SK-N-SH (cell line): ENCODE results near the gene FOXO1. TPM values are rescaled to one million over a fixed set of nuclear protein-coding genes. Genes with fewer than 3 reads are reported as not detected.

Experiments
- CTCF ChIA-PET: fragments of 300-600, 350-600 bp; formaldehyde crosslinking; extraction: SDS; loops from one replicate; lab custom pipeline; 2021; lab: Yijun Ruan, JAX
- POLR2A ChIA-PET: fragments of 350-600 bp; sonication (Branson Sonifier 250); formaldehyde crosslinking; extraction: SDS; loops from one replicate; lab custom pipeline; 2020; ENCODE audit warnings: antibody characterized with exemption, inconsistent platforms; lab: Yijun Ruan, JAX
- DNase-seq: peaks from one replicate; pipeline ENCODE4 v3.0.0; 2012
- H2AFZ ChIP-seq: fragments of 200-600 bp; sonication (generic); 2 replicates; pipeline ENCODE4 v1.8.1; 2016; ENCODE audit warnings: antibody characterized with exemption, mild to moderate bottlenecking, low read depth
- H3F3A ChIP-seq: fragments of 200-600 bp; sonication (generic); replicated peaks from 2 replicates; pipeline ENCODE3; 2016; ENCODE audit warnings: antibody characterized with exemption, mild to moderate bottlenecking; ENCODE audit not compliant: insufficient read depth
- H3K27ac ChIP-seq, 2 experiments: fragments of 200-500 bp in 1 of 2; fragments of 200-600 bp in 1 of 2; sonication (Bioruptor generic) in 1 of 2; sonication (generic), shearing (Covaris generic) in 1 of 2; 2 replicates each; pipeline versions ENCODE4 v1.5.1 to v1.6.1; 2014 to 2016; ENCODE audit warnings: low read depth in 2 of 2, inconsistent platforms in 1 of 2, low read length in 1 of 2, mild to moderate bottlenecking in 1 of 2, mixed read lengths in 1 of 2
- H3K27me3 ChIP-seq: fragments of 200-600 bp; sonication (generic), shearing (Covaris generic); 2 replicates; pipeline ENCODE4 v1.6.1; 2016; ENCODE audit warnings: mixed run types; ENCODE audit not compliant: insufficient read depth
- H3K36me3 ChIP-seq, 2 experiments: fragments of 200-500 bp in 1 of 2; fragments of 200-600 bp in 1 of 2; sonication (Bioruptor generic) in 1 of 2; sonication (generic) in 1 of 2; replicated peaks in 1 of 2; 2 replicates each; pipeline versions ENCODE3 to v1.5.1; 2014 to 2016; ENCODE audit warnings: low read length in 1 of 2, mild to moderate bottlenecking in 1 of 2; ENCODE audit not compliant: insufficient read depth in 2 of 2, control insufficient read depth in 1 of 2
- H3K4me1 ChIP-seq, 2 experiments: fragments of 200-500 bp in 1 of 2; fragments of 200-600 bp in 1 of 2; sonication (Bioruptor generic) in 1 of 2; sonication (generic), shearing (Covaris generic) in 1 of 2; 2 replicates each; pipeline versions ENCODE4 v1.5.1 to v1.6.1; 2014 to 2016; ENCODE audit warnings: low read depth in 1 of 2, low read length in 1 of 2, mixed run types in 1 of 2; ENCODE audit not compliant: insufficient read depth in 2 of 2, control insufficient read depth in 1 of 2
- H3K4me2 ChIP-seq: fragments of 200-600 bp; sonication (generic), shearing (Covaris generic); 2 replicates; pipeline ENCODE4 v1.6.1; 2017; ENCODE audit warnings: mixed run types
- H3K4me3 ChIP-seq, 2 experiments: fragments of 200-500 bp in 1 of 2; fragments of 200-600 bp in 1 of 2; sonication (Bioruptor generic) in 1 of 2; sonication (generic), shearing (Covaris generic) in 1 of 2; 2 replicates each; pipeline versions ENCODE4 v1.5.1 to v1.8.1; 2014 to 2016; ENCODE audit warnings: low read depth in 2 of 2, inconsistent platforms in 1 of 2, low read length in 1 of 2, mild to moderate bottlenecking in 1 of 2, mixed read lengths in 1 of 2, moderate library complexity in 1 of 2
- H3K79me2 ChIP-seq: fragments of 200-600 bp; sonication (generic); 2 replicates; pipeline ENCODE4 v1.8.1; 2017; ENCODE audit warnings: mild to moderate bottlenecking; ENCODE audit not compliant: insufficient read depth
- H3K9ac ChIP-seq: fragments of 200-600 bp; sonication (generic); 2 replicates; pipeline ENCODE4 v1.6.1; 2017; ENCODE audit warnings: mixed run types
- H3K9me2 ChIP-seq: fragments of 200-600 bp; sonication (generic); 2 replicates; pipeline ENCODE4 v1.6.1; 2017; ENCODE audit warnings: mixed run types
- H3K9me3 ChIP-seq: fragments of 200-600 bp; sonication (generic); 2 replicates; pipeline ENCODE4 v1.6.1; 2017; ENCODE audit warnings: mixed run types, mild to moderate bottlenecking, moderate library complexity
- H4K20me1 ChIP-seq: fragments of 200-600 bp; sonication (generic); 2 replicates; pipeline ENCODE4 v1.6.1; 2017; ENCODE audit warnings: mild to moderate bottlenecking, mixed run types; ENCODE audit not compliant: insufficient read depth
- ELF1 ChIP-seq: IDR thresholded peaks from 2 replicates; pipeline ENCODE4 v1.4.0; 2012
- GATA2 ChIP-seq: sonication (generic); formaldehyde crosslinking; IDR thresholded peaks from 2 replicates; pipeline ENCODE4 v1.5.0; 2020; ENCODE audit warnings: mild to moderate bottlenecking, missing genetic modification reagents
- JUND ChIP-seq: IDR thresholded peaks from 2 replicates; pipeline ENCODE4 v1.4.0; 2012
- MXI1 ChIP-seq: IDR thresholded peaks from 2 replicates; pipeline ENCODE4 v1.6.1; 2012; ENCODE audit warnings: mild to moderate bottlenecking, low read depth, low read length, improper control_type of control experiment
- SMC3 ChIP-seq: IDR thresholded peaks from 2 replicates; pipeline ENCODE4 v1.6.1; 2012; ENCODE audit warnings: low read depth, low read length, improper control_type of control experiment
- USF1 ChIP-seq: IDR thresholded peaks from 2 replicates; pipeline ENCODE4 v1.4.0; 2012; ENCODE audit warnings: low read depth, borderline replicate concordance
- WGBS: methylation state at CpG from one replicate; pipeline ENCODE4 v1.1.6; 2017; ENCODE audit warnings: low lambda C conversion rate; 5-methylcytosine and 5-hydroxymethylcytosine counted together
- polyA plus RNA-seq, 3 experiments: library from polyadenylated mRNA; depleted of rRNA; stranded (reverse); fragments of >200 nt; gene quantifications; 2 replicates each; pipeline ENCODE4 v1.2.3, GENCODE V29; 2012

The FOXO1 gene
- polyA plus RNA-seq, 1 of the 3 experiments (the other 2 are of a cell fraction): 1.8 TPM

GRCh38 chr13:40668335-40668734, 1.9 kb upstream of the FOXO1 start:
- Histone ChIP-seq H3K4me2 (no peak overlapping the region), H3K79me2 (peaks cover 15% of the 10 kb centered on the region), H3K9me2 (no peaks in the 10 kb centered on the region), H3K9ac (no peak overlapping the region), H3K27me3 (no peaks in the 10 kb centered on the region), H4K20me1 (no peaks in the 10 kb centered on the region), H3F3A (peaks cover 13% of the 10 kb centered on the region), H3K9me3 (no peaks in the 10 kb centered on the region)
- CTCF ChIA-PET: interaction anchor here (0.6 to 1.8 kb wide), 8 partner anchors 8 to 726 kb away, joined by 3 to 10 read pairs (median 4); no protein-coding TSS in a partner anchor
- POLR2A ChIA-PET: no interaction called here
- DNase-seq: no peak
- WGBS: 71% methylated on average over 10 of the region's 11 CpGs
- no peak for TF ChIP-seq SMC3
- TF ChIP-seq USF1: no peak
- no peak for TF ChIP-seq ELF1
- TF ChIP-seq, all 33 proteins: peak for 0
- Histone ChIP-seq H2AFZ (no peak overlapping the region), H3K4me1 (peaks cover under 1 to 10% of the 10 kb centered on the region in 2 experiments; a peak in 3 of 4 replicates), H3K36me3 (no peaks in the 10 kb centered on the region), H3K4me3 (no peak overlapping the region), H3K27ac (no peak overlapping the region)

GRCh38 chr13:40667622-40667978, 1.2 kb upstream of the FOXO1 start:
- CTCF ChIA-PET: interaction anchor here (0.6 to 1.8 kb wide), 4 partner anchors 8 to 293 kb away, joined by 3 to 10 read pairs (median 3); no protein-coding TSS in a partner anchor
- no peak overlapping the region for H3K27ac ChIP-seq
- POLR2A ChIA-PET: no interaction called here
- peak overlapping the region; percentile 76 for H3K4me2 ChIP-seq
- peak overlapping the region; percentile 90; the same call in 1 of the 2 replicates for H2AFZ ChIP-seq
- WGBS: 62% methylated on average over 5 of the region's 5 CpGs
- H3K9me3 ChIP-seq: no peaks in the 10 kb centered on the region
- H3K9ac ChIP-seq: peak overlapping the region; percentile 57; the same call in 1 of the 2 replicates
- peaks cover 6% of the 10 kb centered on the region for H3F3A ChIP-seq
- TF ChIP-seq GATA2 (CRISPR knock-in tag): no peak
- H3K4me1 ChIP-seq: peaks cover 7 to 10% of the 10 kb centered on the region in 2 experiments; a peak in 3 of 4 replicates
- H3K27me3 ChIP-seq: no peaks in the 10 kb centered on the region
- H3K9me2 ChIP-seq: no peaks in the 10 kb centered on the region
- H4K20me1 ChIP-seq: no peaks in the 10 kb centered on the region
- H3K36me3 ChIP-seq: no peaks in the 10 kb centered on the region
- no peak for DNase-seq
- H3K79me2 ChIP-seq: peaks cover 19% of the 10 kb centered on the region
- peak overlapping the region; percentile 71 to 81 for H3K4me3 ChIP-seq

GRCh38 chr13:40666933-40667621, 636 bp upstream of the FOXO1 start:
- Histone ChIP-seq H3K4me3 (peak overlapping the region; percentile 71 to 81), H3K79me2 (peaks cover 25% of the 10 kb centered on the region), H3F3A (peaks cover 5% of the 10 kb centered on the region), H3K36me3 (no peaks in the 10 kb centered on the region), H2AFZ (peak overlapping the region; percentile 90; the same call in 1 of the 2 replicates), H4K20me1 (no peaks in the 10 kb centered on the region; the same call in 1 of the 2 replicates), H3K9me2 (no peaks in the 10 kb centered on the region), H3K9me3 (no peaks in the 10 kb centered on the region), H3K27ac (peak overlapping the region; percentile 37 to 44; a peak in 2 of 4 replicates), H3K27me3 (no peaks in the 10 kb centered on the region), H3K4me1 (peaks cover 10 to 12% of the 10 kb centered on the region in 2 experiments; a peak in 3 of 4 replicates), H3K9ac (peak overlapping the region; percentile 57; the same call in 1 of the 2 replicates), H3K4me2 (peak overlapping the region; percentile 76)
- CTCF ChIA-PET: interaction anchor here (0.9 kb wide), 1 partner anchor 9 kb away, joined by 3 read pairs; no protein-coding TSS in a partner anchor
- TF ChIP-seq JUND: no peak
- peak; percentile 23; the same call in 1 of the 2 replicates for TF ChIP-seq MXI1
- DNase-seq: peak; percentile 86
- 7% methylated on average over 41 of the region's 67 CpGs for WGBS
- POLR2A ChIA-PET: no interaction called here
